Activated T-helper 1 cell treated with anti-CD3 and anti-CD28 coated beads, Interleukin-12 subunit alpha, Interleukin-12 subunit beta, Interleukin-2, Interleukin-4 antibody, amounts not matched to agents 30 ng/mL and 10 ng/mL and 1 ng/mL, durations not matched to agents 14 hours and 24 hours and 36 hours (primary cell): Measurements from ENCODE around the gene TRIM15. TPM values are rescaled to one million over a fixed set of nuclear protein-coding genes. Genes with fewer than 3 reads are reported as not detected.
A peak's percentile ranks its signal among the peaks of the same experiment; 100 is the strongest.
"Not testable (repeated sequence)": the region's sequence is repeated elsewhere in the genome, so short reads cannot be mapped to it uniquely, and the experiment has no call there.

Source experiments
- DNase-seq: peaks from one replicate; pipeline ENCODE4 v3.0.0; 2021; ENCODE audit warnings: low spot score
- H3K27ac Mint-ChIP-seq: one replicate; pipeline ENCODE4 v1.8.0; 2021; ENCODE audit warnings: mild to moderate bottlenecking, mixed read lengths
- H3K27me3 Mint-ChIP-seq: one replicate; pipeline ENCODE4 v1.8.0; 2022; ENCODE audit warnings: mild to moderate bottlenecking, moderate library complexity, mixed read lengths; ENCODE audit not compliant: insufficient read depth
- H3K36me3 Mint-ChIP-seq: one replicate; pipeline ENCODE4 v1.8.0; 2021; ENCODE audit warnings: low read depth, mixed read lengths
- H3K4me1 Mint-ChIP-seq: one replicate; pipeline ENCODE4 v1.8.0; 2021; ENCODE audit warnings: low read depth, mixed read lengths
- H3K4me3 Mint-ChIP-seq: one replicate; pipeline ENCODE4 v1.8.0; 2021; ENCODE audit warnings: mild to moderate bottlenecking, moderate library complexity, mixed read lengths
- H3K9me3 Mint-ChIP-seq: one replicate; pipeline ENCODE4 v1.8.0; 2021; ENCODE audit warnings: mixed read lengths
- intact Hi-C: fragments of 100-400 bp; cut with micrococcal nuclease; formaldehyde crosslinking; loops from one replicate; pipeline ENCODE4 v1.15.1; 2024
- total RNA-seq: library from RNA; stranded (reverse); gene quantifications from 2 replicates; pipeline ENCODE4 v1.2.3, GENCODE V29; 2022

Gene TRIM15
- total RNA-seq: 0.39 and 0.59 TPM in 2 replicates

- peak within 1 kb of the TSS; percentile 23 for H3K4me3 Mint-ChIP-seq
- peaks cover 72% of the 10 kb centered on the region for H3K4me1 Mint-ChIP-seq
- intact Hi-C loops: no loop called here
- peaks cover 2% of the 10 kb centered on the region for H3K36me3 Mint-ChIP-seq
- peak; percentile 48 for DNase-seq
- peak within 1 kb of the TSS; percentile 63 for H3K27ac Mint-ChIP-seq
- H3K9me3 Mint-ChIP-seq: peaks cover 3% of the 10 kb centered on the region
- peaks cover 3% of the 10 kb centered on the region for H3K27me3 Mint-ChIP-seq
Observed at GRCh38 chr6:30163090-30163917, at the start of gene TRIM15. TRIM15 (plus strand) TSS chr6:30163546; CDS start chr6:30163685, 139 bp downstream.

- H3K9me3 Mint-ChIP-seq: no peaks in the 10 kb centered on the region
- H3K36me3 Mint-ChIP-seq: no peaks in the 10 kb centered on the region
- no peak overlapping the region for H3K4me3 Mint-ChIP-seq
- no peak for DNase-seq
- H3K27ac Mint-ChIP-seq: no peak overlapping the region
- intact Hi-C loops: no loop called here
- peaks cover 15% of the 10 kb centered on the region for H3K4me1 Mint-ChIP-seq
- peaks cover 51% of the 10 kb centered on the region for H3K27me3 Mint-ChIP-seq
Observed at GRCh38 chr6:30113841-30114240, 49.5 kb upstream of the TRIM15 start.

- no peak overlapping the region for H3K27ac Mint-ChIP-seq
- DNase-seq: no peak
- H3K4me1 Mint-ChIP-seq: peaks cover 15% of the 10 kb centered on the region
- no peaks in the 10 kb centered on the region for H3K9me3 Mint-ChIP-seq
- H3K36me3 Mint-ChIP-seq: no peaks in the 10 kb centered on the region
- H3K27me3 Mint-ChIP-seq: peaks cover 56% of the 10 kb centered on the region
- no peak overlapping the region for H3K4me3 Mint-ChIP-seq
- intact Hi-C loops: no loop called here
Observed at GRCh38 chr6:30116724-30117123, 46.6 kb upstream of the TRIM15 start.

DNA sequence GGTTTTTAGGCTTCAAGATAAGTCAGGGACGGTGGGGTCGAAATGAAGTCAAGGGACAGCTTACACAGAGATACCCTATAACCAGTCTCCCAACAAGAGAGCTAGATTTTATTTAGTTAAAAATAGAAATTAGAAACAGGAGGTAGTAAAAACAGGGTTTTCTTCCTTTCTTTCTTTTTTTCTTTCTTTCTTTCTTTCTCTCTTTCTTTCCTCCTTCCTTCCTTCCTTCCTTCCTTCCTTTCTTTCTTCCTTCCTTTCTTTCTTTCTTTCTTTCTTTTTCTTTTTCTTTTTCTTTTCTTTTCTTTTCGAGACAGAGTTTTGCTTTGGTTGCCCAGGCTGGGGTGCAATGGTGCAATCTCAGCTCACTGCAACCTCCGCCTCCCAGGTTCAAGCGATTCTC, 44.7 kb upstream of the TRIM15 start:
- H3K27ac Mint-ChIP-seq, H3K9me3 Mint-ChIP-seq, H3K4me3 Mint-ChIP-seq, H3K36me3 Mint-ChIP-seq, DNase-seq, H3K4me1 Mint-ChIP-seq, intact Hi-C loops: not testable (repeated sequence)
- peaks cover 52% of the 10 kb centered on the region for H3K27me3 Mint-ChIP-seq

GRCh38 chr6:30121446-30122366, 41.6 kb upstream of the TRIM15 start:
- intact Hi-C loops: no loop called here
- no peaks in the 10 kb centered on the region for H3K36me3 Mint-ChIP-seq
- H3K4me3 Mint-ChIP-seq: no peak overlapping the region
- H3K27me3 Mint-ChIP-seq: peaks cover 40% of the 10 kb centered on the region
- no peaks in the 10 kb centered on the region for H3K4me1 Mint-ChIP-seq
- no peaks in the 10 kb centered on the region for H3K9me3 Mint-ChIP-seq
- H3K27ac Mint-ChIP-seq: no peak overlapping the region
- DNase-seq: no peak

DNA sequence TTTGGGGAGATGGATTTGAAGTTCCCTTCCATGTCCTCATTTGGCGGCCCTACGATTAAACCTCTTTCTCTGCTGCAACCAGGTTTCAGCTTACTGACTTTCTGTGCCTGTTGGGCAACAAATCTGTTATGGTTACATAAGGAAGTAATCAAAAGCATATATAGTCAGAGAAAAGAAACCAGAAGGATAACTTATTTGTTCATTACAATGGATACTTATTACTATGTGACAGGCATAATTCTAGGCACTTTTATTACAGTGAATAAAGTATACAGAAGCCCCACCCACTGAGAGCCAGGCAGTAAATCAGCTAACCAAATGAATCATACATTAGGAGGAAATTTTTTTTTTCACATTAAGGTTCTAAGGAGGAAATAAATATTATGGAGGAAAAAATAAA, 40.8 kb upstream of the TRIM15 start:
- H3K27ac Mint-ChIP-seq: no peak overlapping the region

DNA sequence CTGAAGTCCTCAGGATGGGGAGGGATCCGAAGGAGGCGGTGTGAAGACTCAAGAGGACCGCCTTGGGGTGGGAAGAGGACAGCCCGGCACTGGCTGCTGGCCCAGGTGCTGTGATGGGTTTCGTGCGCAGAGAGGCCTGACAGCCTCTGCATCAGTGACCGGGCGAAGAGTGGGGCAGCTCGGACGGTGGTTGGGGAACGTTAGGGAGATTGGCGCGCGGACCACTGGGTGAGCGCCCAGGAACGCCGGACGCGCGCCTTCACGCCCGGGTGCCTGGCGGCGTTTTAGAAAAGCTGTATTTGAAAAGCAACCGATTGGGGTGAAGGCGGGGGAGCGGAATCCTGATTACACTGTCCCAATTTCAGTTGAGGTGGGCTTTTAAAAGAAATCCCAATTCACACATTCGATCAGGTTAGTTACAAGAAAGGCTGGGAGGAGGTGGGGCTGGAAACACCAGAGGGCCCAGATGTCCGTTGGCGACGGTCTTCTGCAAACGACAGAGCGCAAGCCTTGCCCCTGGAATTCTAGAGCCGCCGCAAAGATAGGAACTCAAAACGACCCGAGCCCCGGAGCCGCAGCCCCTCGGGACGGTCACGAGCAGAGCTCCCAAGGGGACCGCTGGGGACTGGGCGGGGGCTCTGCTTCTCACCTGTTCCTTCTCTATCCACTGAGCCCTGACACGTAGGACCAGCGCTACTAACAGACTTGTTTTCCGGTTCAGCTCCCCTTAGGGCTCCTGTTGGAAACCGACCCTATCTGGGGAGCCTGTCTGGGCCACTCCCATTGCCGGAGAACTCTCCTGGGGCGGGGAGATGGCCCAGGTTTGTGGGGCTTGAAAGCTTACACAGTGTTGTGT, 35.9 kb upstream of the TRIM15 start:
- no peaks in the 10 kb centered on the region for H3K9me3 Mint-ChIP-seq
- H3K27me3 Mint-ChIP-seq: peaks cover 61% of the 10 kb centered on the region
- no peak overlapping the region for H3K4me3 Mint-ChIP-seq
- no peaks in the 10 kb centered on the region for H3K36me3 Mint-ChIP-seq
- intact Hi-C loops: no loop called here
- DNase-seq: no peak
- H3K27ac Mint-ChIP-seq: peak overlapping the region; percentile 21
- H3K4me1 Mint-ChIP-seq: peaks cover 25% of the 10 kb centered on the region

More for the DNA sequence above, 40.8 kb upstream of the TRIM15 start:
- no peak overlapping the region for H3K4me3 Mint-ChIP-seq
- H3K9me3 Mint-ChIP-seq: no peaks in the 10 kb centered on the region
- DNase-seq: no peak
- H3K36me3 Mint-ChIP-seq: no peaks in the 10 kb centered on the region
- no peaks in the 10 kb centered on the region for H3K4me1 Mint-ChIP-seq
- peaks cover 44% of the 10 kb centered on the region for H3K27me3 Mint-ChIP-seq
- intact Hi-C loops: no loop called here

- no peaks in the 10 kb centered on the region for H3K36me3 Mint-ChIP-seq
- no peak overlapping the region for H3K4me3 Mint-ChIP-seq
- intact Hi-C loops: loop anchor here (2.0 kb wide), 1 partner anchor 63 kb away; the partner anchor contains the start of gene PPP1R11
- H3K9me3 Mint-ChIP-seq: no peaks in the 10 kb centered on the region
- H3K27ac Mint-ChIP-seq: no peak overlapping the region
- peaks cover 25% of the 10 kb centered on the region for H3K4me1 Mint-ChIP-seq
- H3K27me3 Mint-ChIP-seq: peaks cover 60% of the 10 kb centered on the region
- no peak for DNase-seq
Observed at GRCh38 chr6:30129265-30130178, 33.8 kb upstream of the TRIM15 start.

DNA sequence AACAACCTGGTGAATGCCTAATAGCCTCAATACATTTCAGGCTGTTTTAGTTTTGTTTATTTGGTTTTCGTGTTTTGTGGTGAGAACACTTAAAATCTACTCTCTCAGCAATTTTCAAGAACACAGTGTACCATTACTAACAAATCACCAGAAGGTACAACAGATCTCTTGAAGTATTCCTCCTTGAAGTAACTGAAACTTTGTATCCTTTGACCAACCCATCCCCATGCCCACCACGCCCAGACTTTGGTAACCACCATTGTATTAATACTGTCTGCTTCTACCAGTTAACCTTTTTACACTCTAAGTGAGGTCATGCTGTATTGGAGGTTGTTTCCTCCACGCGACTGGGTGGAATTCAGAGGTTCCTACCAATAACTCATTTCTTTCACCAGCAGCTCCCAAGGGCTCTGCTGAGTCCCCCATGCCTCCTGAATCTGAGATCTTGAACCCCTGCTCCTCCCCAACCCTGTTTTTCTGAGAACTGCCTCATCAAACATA, 33.1 kb upstream of the TRIM15 start:
- H3K4me3 Mint-ChIP-seq: no peak overlapping the region
- H3K27me3 Mint-ChIP-seq: peaks cover 60% of the 10 kb centered on the region
- intact Hi-C loops: loop anchor here (2.0 kb wide), 1 partner anchor 63 kb away; the partner anchor contains the start of gene PPP1R11

GRCh38 chr6:30130887-30131862, 32.2 kb upstream of the TRIM15 start:
- no peak overlapping the region for H3K4me3 Mint-ChIP-seq

More for the DNA sequence above, 33.1 kb upstream of the TRIM15 start:
- Mint-ChIP-seq H3K4me1 (peaks cover 25% of the 10 kb centered on the region), H3K9me3 (no peaks in the 10 kb centered on the region), H3K36me3 (no peaks in the 10 kb centered on the region), H3K27ac (no peak overlapping the region)
- no peak for DNase-seq

More at GRCh38 chr6:30130887-30131862, 32.2 kb upstream of the TRIM15 start:
- H3K36me3 Mint-ChIP-seq: no peaks in the 10 kb centered on the region
- intact Hi-C loops: loop anchor here (1.0 to 2.0 kb wide), 5 partner anchors 28 to 283 kb away; partner anchors contain the start of gene PPP1R11
- DNase-seq: peak; percentile 57
- peaks cover 65% of the 10 kb centered on the region for H3K27me3 Mint-ChIP-seq
- peaks cover 30% of the 10 kb centered on the region for H3K4me1 Mint-ChIP-seq
- H3K9me3 Mint-ChIP-seq: no peaks in the 10 kb centered on the region
- no peak overlapping the region for H3K27ac Mint-ChIP-seq
